D721Med (cell line): ENCODE measurements around the gene LRRC32.
"Not testable (repeated sequence)": the region's sequence is repeated elsewhere in the genome, so short reads cannot be mapped to it uniquely, and the experiment has no call there.

Experiments
- DNase-seq: peaks from one replicate; pipeline ENCODE4 v3.0.0; 2011; ENCODE audit warnings: low spot score; ENCODE audit not compliant: insufficient read length
- FAIRE-seq: peaks from 2 replicates; lab custom pipeline; 2011; peaks lifted over from hg19 to GRCh38; lab: Jason Lieb, UNC
- CTCF ChIP-seq: IDR thresholded peaks from 2 replicates; pipeline ENCODE4 v1.5.1; 2012; ENCODE audit warnings: mild to moderate bottlenecking, control low read depth; ENCODE audit not compliant: insufficient read depth; ENCODE audit errors: missing control alignments

The LRRC32 gene

GRCh38 chr11:76622493-76623094 is 48.0 kb downstream of the LRRC32 start:
- FAIRE-seq (no peak), DNase-seq (no peak)
- TF ChIP-seq CTCF, result no peak

- TF ChIP-seq CTCF, result no peak
- FAIRE-seq, result no peak
- DNase-seq, result no peak
Observed at GRCh38 chr11:76621868-76622267, 48.7 kb downstream of the LRRC32 start.

- no peak for DNase-seq
- TF ChIP-seq CTCF, result no peak
- no peak for FAIRE-seq
Observed at GRCh38 chr11:76621466-76621865, 49.1 kb downstream of the LRRC32 start.

DNA sequence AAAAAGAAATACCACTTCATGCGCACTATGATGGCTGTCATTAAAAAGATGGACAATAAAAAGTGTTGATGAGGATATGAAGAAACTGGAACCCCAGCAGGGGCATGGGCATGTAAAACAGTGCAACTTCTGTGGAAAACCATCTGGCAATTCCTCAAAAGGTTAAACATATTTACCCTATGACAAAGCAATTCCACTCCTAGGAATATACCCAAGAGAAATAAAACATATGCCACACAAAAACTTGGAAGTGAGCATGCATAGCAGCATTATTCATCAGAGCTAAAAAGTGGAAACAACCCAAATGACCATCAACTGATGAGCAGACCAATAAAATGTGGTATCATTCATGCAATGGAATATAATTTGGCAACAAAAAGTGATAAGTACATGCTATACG is 50.1 kb downstream of the LRRC32 start:
- FAIRE-seq, result no peak
- DNase-seq, result no peak
- TF ChIP-seq CTCF, result no peak

DNA sequence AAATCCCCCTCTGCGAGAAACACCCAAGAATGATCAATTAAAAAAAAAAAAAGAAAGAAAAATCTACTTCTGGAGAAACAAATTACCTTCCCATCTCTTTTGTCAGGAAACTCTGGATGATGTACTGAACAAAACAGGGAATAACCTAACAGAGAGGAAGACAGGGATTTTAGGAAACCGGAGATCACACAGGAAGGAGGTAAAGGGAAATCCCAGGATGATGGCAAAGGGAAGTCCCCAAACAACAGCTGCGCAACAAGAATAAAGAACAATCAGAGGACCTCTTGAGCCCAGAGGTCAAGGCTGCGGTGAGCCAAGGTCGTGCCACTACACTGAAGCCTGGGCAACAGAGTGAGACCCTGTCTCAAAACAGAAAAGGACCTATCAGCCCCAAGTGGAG is 50.7 kb downstream of the LRRC32 start:
- DNase-seq, FAIRE-seq: not testable (repeated sequence)

DNA sequence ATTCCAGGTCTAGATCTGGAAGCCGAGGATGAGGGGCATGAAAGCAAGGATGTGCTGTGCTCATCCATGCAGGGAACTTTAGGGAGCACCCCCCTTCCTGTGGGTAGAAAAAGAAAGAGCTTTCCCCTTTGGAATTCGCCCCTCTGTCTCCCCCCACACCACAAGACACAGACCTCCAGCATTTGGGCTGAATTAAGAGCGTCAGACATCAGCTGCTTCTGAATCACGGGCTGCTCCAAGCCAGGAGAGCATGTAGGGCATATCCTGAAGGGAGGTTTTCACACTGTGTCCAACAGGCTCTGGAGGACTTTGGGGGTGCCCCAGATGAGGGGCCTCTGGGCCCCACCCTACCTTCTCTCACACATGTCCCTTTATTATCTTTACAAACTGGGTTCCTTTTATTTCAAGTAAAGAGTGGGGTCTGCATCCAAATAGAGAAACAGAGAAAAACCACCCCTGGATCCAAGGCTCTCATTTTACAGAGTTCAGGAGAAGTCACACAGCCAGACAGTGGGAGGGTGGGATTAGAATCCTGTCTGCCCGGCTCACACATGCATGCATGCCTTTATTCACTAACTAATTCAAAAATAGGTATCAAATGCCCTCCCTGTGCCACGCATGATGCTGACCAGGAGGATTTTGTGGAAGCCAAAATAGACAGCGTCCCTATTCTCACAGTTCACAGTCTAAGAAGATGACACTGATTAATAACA is 52.8 kb downstream of the LRRC32 start:
- FAIRE-seq (no peak), DNase-seq (no peak)
- no peak for TF ChIP-seq CTCF

GRCh38 chr11:76616676-76617552 is 53.6 kb downstream of the LRRC32 start:
- FAIRE-seq (no peak), DNase-seq (no peak)
- no peak for TF ChIP-seq CTCF
